Progenitor cell of endocrine pancreas (in vitro differentiated cells): Measurements from ENCODE around the gene NT5DC1. TPM values are rescaled to one million over a fixed set of nuclear protein-coding genes. Genes with fewer than 3 reads are reported as not detected.

Experiments
- DNase-seq: peaks from one replicate; pipeline ENCODE4 v3.0.0; 2021; ENCODE audit warnings: low spot score; ENCODE audit not compliant: unreplicated experiment
- H3K27ac Mint-ChIP-seq: 2 replicates; pipeline ENCODE4 v1.8.0; 2021; ENCODE audit warnings: mild to moderate bottlenecking, moderate library complexity, mixed read lengths
- H3K27me3 Mint-ChIP-seq: 2 replicates; pipeline ENCODE4 v1.8.0; 2021; ENCODE audit warnings: mixed read lengths
- H3K36me3 Mint-ChIP-seq: 2 replicates; pipeline ENCODE4 v1.8.0; 2022; ENCODE audit warnings: mixed read lengths; ENCODE audit not compliant: insufficient read depth
- H3K4me1 Mint-ChIP-seq: 2 replicates; pipeline ENCODE4 v1.8.0; 2021; ENCODE audit warnings: low read depth, mixed read lengths
- H3K4me3 Mint-ChIP-seq: 2 replicates; pipeline ENCODE4 v1.8.0; 2021; ENCODE audit warnings: low read depth, mild to moderate bottlenecking, moderate library complexity, mixed read lengths
- H3K9me3 Mint-ChIP-seq: 2 replicates; pipeline ENCODE4 v1.8.0; 2021; ENCODE audit warnings: low read depth, mixed read lengths
- total RNA-seq: library from RNA; stranded (reverse); gene quantifications from 2 replicates; pipeline ENCODE4 v1.2.1, GENCODE V29; 2021
- TF ChIP-seq, protein P1 (sequence below): fragments of 200-600 bp; sonication (generic); IDR thresholded peaks from one replicate; pipeline ENCODE4 v1.5.0; 2021; ENCODE audit warnings: antibody characterized with exemption, mild to moderate bottlenecking; ENCODE audit not compliant: unreplicated experiment

The NT5DC1 gene
- total RNA-seq, 1 donor from 2014 or later = 54.9 TPM

DNA sequence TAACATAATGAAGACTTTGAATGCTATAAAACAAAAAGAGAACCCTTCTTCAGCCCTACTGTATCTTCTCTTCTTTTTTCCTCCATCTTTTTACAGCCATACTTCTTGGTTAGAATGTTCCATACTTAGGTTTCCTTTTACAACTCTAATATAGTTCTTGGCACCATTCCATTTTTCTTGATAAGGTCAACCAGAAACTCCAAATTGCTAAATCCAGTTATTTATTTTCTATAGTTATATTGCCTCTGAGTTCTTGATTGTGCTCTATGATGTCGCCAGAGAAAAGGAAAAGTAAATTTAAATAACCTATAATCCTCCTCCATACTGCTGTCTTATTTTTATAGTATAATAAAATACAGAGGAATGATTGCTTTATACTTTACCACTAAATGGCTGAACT is 52.0 kb downstream of the NT5DC1 start:
- H3K27ac Mint-ChIP-seq = no peak overlapping the region
- TF ChIP-seq, protein P1, sequence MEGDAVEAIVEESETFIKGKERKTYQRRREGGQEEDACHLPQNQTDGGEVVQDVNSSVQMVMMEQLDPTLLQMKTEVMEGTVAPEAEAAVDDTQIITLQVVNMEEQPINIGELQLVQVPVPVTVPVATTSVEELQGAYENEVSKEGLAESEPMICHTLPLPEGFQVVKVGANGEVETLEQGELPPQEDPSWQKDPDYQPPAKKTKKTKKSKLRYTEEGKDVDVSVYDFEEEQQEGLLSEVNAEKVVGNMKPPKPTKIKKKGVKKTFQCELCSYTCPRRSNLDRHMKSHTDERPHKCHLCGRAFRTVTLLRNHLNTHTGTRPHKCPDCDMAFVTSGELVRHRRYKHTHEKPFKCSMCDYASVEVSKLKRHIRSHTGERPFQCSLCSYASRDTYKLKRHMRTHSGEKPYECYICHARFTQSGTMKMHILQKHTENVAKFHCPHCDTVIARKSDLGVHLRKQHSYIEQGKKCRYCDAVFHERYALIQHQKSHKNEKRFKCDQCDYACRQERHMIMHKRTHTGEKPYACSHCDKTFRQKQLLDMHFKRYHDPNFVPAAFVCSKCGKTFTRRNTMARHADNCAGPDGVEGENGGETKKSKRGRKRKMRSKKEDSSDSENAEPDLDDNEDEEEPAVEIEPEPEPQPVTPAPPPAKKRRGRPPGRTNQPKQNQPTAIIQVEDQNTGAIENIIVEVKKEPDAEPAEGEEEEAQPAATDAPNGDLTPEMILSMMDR = no peak

DNA sequence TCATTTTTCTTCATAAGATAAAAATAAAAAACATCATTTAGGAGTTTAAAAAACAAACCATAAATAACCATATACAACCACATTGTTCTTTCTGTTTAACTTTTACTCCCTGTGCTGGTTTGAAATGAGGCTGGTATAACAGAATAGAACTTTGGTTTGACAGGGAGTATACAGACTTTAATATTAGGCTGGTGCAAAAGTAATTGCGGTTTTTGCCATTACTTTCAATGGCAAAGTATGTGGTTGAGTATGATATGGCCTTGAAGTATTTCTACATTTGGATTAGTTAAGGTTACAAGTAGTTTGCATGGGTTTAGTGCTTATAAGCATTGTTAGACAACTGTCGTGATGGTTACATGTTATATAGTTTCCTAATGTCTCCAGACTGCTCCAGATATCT is 54.2 kb downstream of the NT5DC1 start:
- DNase-seq = no peak
- Mint-ChIP-seq H3K27ac (no peak overlapping the region), H3K9me3 (peaks cover under 1% of the 10 kb centered on the region), H3K4me3 (no peak overlapping the region), H3K27me3 (no peaks in the 10 kb centered on the region), H3K36me3 (peaks cover 5% of the 10 kb centered on the region), H3K4me1 (peaks cover 5% of the 10 kb centered on the region)
- TF ChIP-seq, protein P1 = no peak

More for the DNA sequence above, 52.0 kb downstream of the NT5DC1 start:
- DNase-seq = no peak
- H3K9me3 Mint-ChIP-seq = peaks cover 5% of the 10 kb centered on the region
- no peaks in the 10 kb centered on the region for H3K4me1 Mint-ChIP-seq
- no peak overlapping the region for H3K4me3 Mint-ChIP-seq
- H3K36me3 Mint-ChIP-seq = peaks cover 8% of the 10 kb centered on the region
- H3K27me3 Mint-ChIP-seq = no peaks in the 10 kb centered on the region

GRCh38 chr6:116156405-116157326 is 56.0 kb downstream of the NT5DC1 start:
- H3K36me3 Mint-ChIP-seq = peaks cover 6% of the 10 kb centered on the region
- no peak overlapping the region for H3K4me3 Mint-ChIP-seq
- H3K9me3 Mint-ChIP-seq = peaks cover 7% of the 10 kb centered on the region
- no peak overlapping the region for H3K27ac Mint-ChIP-seq
- TF ChIP-seq, protein P1 = no peak
- no peak for DNase-seq
- no peaks in the 10 kb centered on the region for H3K27me3 Mint-ChIP-seq
- peaks cover 5% of the 10 kb centered on the region for H3K4me1 Mint-ChIP-seq

DNA sequence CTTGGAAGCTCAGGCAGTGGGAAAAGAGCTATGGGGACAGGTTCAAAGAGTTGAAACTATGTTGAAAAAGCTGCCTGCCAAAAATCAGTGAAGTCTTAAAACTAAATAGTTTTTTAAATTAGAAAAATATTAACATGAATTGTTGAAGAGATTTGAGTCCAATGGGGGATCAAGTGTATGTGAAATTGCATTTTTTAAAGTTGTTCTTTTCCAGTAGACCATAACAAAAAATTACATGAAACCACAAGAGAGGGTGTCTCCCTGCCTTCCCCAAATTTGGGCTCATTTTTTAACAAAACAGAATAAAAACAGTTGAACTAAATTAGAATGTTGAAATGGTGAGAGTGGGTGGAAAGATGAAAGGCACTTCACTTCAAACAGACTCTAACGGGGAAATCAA is 56.7 kb downstream of the NT5DC1 start:
- Mint-ChIP-seq H3K4me3 (no peak overlapping the region), H3K36me3 (peaks cover 12% of the 10 kb centered on the region), H3K27ac (no peak overlapping the region), H3K27me3 (no peaks in the 10 kb centered on the region), H3K9me3 (peaks cover 13% of the 10 kb centered on the region), H3K4me1 (peaks cover 5% of the 10 kb centered on the region)
- no peak for DNase-seq
- TF ChIP-seq, protein P1 = no peak

GRCh38 chr6:116158641-116159040 is 58.0 kb downstream of the NT5DC1 start:
- no peak for DNase-seq
- peaks cover 5% of the 10 kb centered on the region for H3K4me1 Mint-ChIP-seq
- H3K4me3 Mint-ChIP-seq = no peak overlapping the region
- no peak overlapping the region for H3K27ac Mint-ChIP-seq
- H3K27me3 Mint-ChIP-seq = no peaks in the 10 kb centered on the region
- H3K36me3 Mint-ChIP-seq = peaks cover 22% of the 10 kb centered on the region
- TF ChIP-seq, protein P1 = no peak
- H3K9me3 Mint-ChIP-seq = peaks cover 22% of the 10 kb centered on the region
